Measurements from ENCODE around the gene NSG2.

GRCh38 chr5:174064171-174064570, 18.7 kb downstream of the NSG2 start:
- TF ChIP-seq POLR2AphosphoS5 (IDR thresholded peaks at IDR 0.05) (no peak), POLR2A (IDR thresholded peaks at IDR 0.05) (no peak)

Data from stomach (tissue), 4 donors.